Measurements from ENCODE around the gene TOP3B. TPM values are rescaled to one million over a fixed set of nuclear protein-coding genes. Genes with fewer than 3 reads are reported as not detected.

TOP3B gene
- total RNA-seq, 3 donors from 2014 or later, result 30.4 to 40.0 (median 38.3) TPM

DNA sequence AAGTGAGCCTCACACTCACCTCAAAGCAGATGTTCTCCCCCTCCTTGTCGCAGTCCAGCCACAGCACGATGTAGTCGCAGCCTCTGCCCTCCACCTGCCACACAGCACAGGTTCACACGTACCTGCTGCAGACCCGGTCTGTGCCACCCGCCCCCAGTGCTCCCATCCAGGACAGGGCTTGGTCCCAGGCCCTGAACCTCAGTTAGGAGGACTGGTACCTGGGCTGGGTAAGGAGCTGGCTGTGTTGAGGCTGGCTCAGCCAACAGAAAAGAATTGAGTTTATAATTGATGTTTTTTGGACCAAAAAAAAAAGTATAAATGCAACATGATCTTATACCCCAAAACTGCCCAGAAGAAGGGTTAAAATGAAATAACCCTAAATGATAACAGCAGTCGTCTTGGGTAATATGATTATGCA lies 10.7 kb downstream of the TOP3B start:
- no peaks in the 10 kb centered on the region for H3K9me3 ChIP-seq
- no peak overlapping the region for H3K4me3 ChIP-seq
- TF ChIP-seq, protein P1, sequence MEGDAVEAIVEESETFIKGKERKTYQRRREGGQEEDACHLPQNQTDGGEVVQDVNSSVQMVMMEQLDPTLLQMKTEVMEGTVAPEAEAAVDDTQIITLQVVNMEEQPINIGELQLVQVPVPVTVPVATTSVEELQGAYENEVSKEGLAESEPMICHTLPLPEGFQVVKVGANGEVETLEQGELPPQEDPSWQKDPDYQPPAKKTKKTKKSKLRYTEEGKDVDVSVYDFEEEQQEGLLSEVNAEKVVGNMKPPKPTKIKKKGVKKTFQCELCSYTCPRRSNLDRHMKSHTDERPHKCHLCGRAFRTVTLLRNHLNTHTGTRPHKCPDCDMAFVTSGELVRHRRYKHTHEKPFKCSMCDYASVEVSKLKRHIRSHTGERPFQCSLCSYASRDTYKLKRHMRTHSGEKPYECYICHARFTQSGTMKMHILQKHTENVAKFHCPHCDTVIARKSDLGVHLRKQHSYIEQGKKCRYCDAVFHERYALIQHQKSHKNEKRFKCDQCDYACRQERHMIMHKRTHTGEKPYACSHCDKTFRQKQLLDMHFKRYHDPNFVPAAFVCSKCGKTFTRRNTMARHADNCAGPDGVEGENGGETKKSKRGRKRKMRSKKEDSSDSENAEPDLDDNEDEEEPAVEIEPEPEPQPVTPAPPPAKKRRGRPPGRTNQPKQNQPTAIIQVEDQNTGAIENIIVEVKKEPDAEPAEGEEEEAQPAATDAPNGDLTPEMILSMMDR (IDR thresholded peaks at IDR 0.05), result no peak
- intact Hi-C loops (cut with DNase I, micrococcal nuclease), result no loop called here
- peaks cover 6% of the 10 kb centered on the region for H3K36me3 ChIP-seq (ENCODE audit: low read depth)
- DNase-seq (no peak), ATAC-seq (no peak)
- no peaks in the 10 kb centered on the region for H3K4me1 ChIP-seq (ENCODE audit: low read depth)

GRCh38 chr22:21970800-21971617 lies 11.6 kb downstream of the TOP3B start:
- intact Hi-C loops (cut with DNase I, micrococcal nuclease), result no loop called here
- peaks cover 6% of the 10 kb centered on the region for H3K36me3 ChIP-seq (ENCODE audit: low read depth)
- no peak for DNase-seq
- TF ChIP-seq, protein P1 (IDR thresholded peaks at IDR 0.05), result no peak
- no peak overlapping the region for H3K4me3 ChIP-seq
- H3K9me3 ChIP-seq, result no peaks in the 10 kb centered on the region
- ATAC-seq, result no peak
- no peaks in the 10 kb centered on the region for H3K4me1 ChIP-seq (ENCODE audit: low read depth)

DNA sequence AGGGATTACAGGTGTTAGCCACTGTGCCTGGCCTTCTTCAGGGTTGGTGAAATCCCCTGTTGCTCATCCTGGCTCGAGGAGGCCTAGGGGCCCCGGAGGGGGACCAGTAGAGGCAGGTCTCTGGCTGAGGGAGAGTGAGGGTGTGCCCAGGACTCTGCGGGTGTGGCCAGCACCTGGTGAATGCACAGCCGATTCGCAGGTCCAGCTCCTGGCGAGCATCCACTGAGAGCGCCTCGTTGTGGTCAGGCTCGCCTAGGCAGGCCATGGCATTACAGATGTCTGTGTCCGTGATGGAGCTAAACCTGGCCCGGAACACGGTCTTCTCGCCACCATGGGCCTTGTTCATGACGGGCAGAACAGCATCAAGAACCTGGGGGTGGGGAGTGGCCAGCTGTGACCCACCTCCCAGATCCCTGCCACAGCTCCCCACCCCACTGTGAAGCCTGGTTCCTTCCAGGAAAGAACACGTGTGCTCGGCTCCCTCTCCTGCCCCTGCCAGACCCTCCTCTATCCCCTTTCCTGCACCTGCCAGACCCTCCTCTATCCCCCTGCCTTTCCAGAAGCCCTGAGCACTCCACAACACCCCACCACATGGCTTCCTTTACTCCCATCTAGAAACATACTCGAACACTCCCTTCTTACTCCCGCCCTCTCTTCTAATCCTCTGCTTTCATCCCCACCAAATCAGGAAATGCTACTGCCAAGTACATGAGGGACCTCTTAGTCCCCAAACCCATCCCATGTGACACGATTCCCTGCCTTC lies 12.4 kb downstream of the TOP3B start:
- TF ChIP-seq, protein P1 (IDR thresholded peaks at IDR 0.05), result no peak
- Histone ChIP-seq H3K4me3 (no peak overlapping the region), H3K9me3 (no peaks in the 10 kb centered on the region), H3K4me1 (ENCODE audit: low read depth) (no peaks in the 10 kb centered on the region), H3K36me3 (ENCODE audit: low read depth) (peaks cover 6% of the 10 kb centered on the region)
- no peak for DNase-seq
- no peak for ATAC-seq
- intact Hi-C loops (cut with DNase I, micrococcal nuclease), result no loop called here

DNA sequence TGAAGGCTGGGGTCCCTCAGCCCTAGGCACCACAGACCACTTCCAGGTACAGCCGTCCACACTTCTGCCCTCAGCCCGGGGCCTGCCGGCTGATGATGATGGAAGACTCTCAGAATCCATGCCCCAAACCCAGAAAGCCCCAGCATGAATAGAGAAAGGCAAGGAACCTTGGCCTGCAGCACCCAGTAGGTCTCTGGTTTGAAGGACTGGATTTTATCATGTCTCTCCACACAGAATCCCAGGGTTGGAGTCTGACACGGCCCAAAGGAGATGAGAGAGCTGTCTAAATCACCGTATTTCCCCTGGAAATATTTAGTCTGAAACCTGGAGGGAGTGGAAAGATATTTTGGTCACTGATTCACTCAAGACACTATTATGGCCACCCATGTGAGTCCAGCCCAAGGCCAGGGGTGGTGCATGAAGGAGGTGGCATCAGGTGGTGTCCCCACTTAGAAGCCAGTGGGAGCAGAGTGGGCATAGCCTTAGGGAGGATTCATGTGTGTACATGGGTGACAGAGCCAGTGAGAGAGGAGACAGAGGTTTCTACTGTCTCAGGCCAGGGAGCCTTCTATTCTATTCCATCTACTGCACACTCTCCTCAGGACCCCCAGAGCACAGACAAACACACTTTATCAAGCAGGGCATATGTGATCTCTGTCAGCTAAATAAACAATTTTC lies 14.0 kb downstream of the TOP3B start:
- H3K4me1 ChIP-seq (ENCODE audit: low read depth), result no peaks in the 10 kb centered on the region
- DNase-seq (no peak), ATAC-seq (no peak)
- TF ChIP-seq, protein P1 (IDR thresholded peaks at IDR 0.05), result no peak
- intact Hi-C loops (cut with DNase I, micrococcal nuclease), result no loop called here
- no peak overlapping the region for H3K4me3 ChIP-seq
- H3K9me3 ChIP-seq, result no peaks in the 10 kb centered on the region
- H3K36me3 ChIP-seq (ENCODE audit: low read depth), result no peaks in the 10 kb centered on the region

GRCh38 chr22:21967693-21968271 lies 14.8 kb downstream of the TOP3B start:
- intact Hi-C loops (cut with DNase I, micrococcal nuclease), result no loop called here
- no peak for ATAC-seq
- DNase-seq, result no peak

More at GRCh38 chr22:21967693-21968271, 14.8 kb downstream of the TOP3B start:
- Histone ChIP-seq H3K36me3 (ENCODE audit: low read depth) (no peaks in the 10 kb centered on the region), H3K4me3 (no peak overlapping the region), H3K9me3 (no peaks in the 10 kb centered on the region), H3K4me1 (ENCODE audit: low read depth) (no peaks in the 10 kb centered on the region)
- TF ChIP-seq, protein P1 (IDR thresholded peaks at IDR 0.05), result no peak
